HCT116 (cell line): ENCODE results near the gene FAM193A. TPM values are rescaled to one million over a fixed set of nuclear protein-coding genes. Genes with fewer than 3 reads are reported as not detected.

ENCODE experiments used
- ATAC-seq: fragments of 200-7000 bp; cut with Tn5 transposase; 2 replicates; pipeline ENCODE4 v1.9.1; 2020; ENCODE audit warnings: mild to moderate bottlenecking, moderate library complexity
- BruUV-seq: library from RNA; stranded (reverse); fragments of 400-500 nt; replicated peaks from 2 replicates; lab custom pipeline; 2021; lab: Mats Ljungman, UMichigan
- CTCF ChIA-PET: fragments of 300-600 bp; sonication (Branson Sonifier 250); formaldehyde crosslinking; loops from one replicate; lab custom pipeline; 2021; ENCODE audit warnings: antibody characterized with exemption; lab: Charles Lee
- POLR2A ChIA-PET: fragments of 300-600, 350-600 bp; sonication (Branson Sonifier 250); formaldehyde crosslinking; loops from one replicate; lab custom pipeline; 2021; ENCODE audit warnings: antibody characterized with exemption; lab: Charles Lee
- RAD21 ChIA-PET, 2 experiments: fragments of 300-600 bp; sonication (Branson Sonifier 250); formaldehyde crosslinking; loops; one replicate each; lab custom pipeline; 2023; ENCODE audit warnings: low total read pairs in 2 of 2; ENCODE audit not compliant: uncharacterized antibody in 2 of 2, unreplicated experiment in 2 of 2, low non-redundant PET in 1 of 2; lab: Charles Lee
- DNase-seq: peaks from one replicate; pipeline ENCODE4 v3.0.0-alpha.2; 2010; ENCODE audit warnings: low read depth, low spot score
- H2AFZ ChIP-seq: fragments of 200-600 bp; shearing (Covaris generic), sonication (generic); 2 replicates; pipeline ENCODE4 v1.6.1; 2017; ENCODE audit warnings: low read depth, mixed run types, mixed read lengths, antibody characterized with exemption, low read length; ENCODE audit not compliant: poor library complexity, severe bottlenecking
- H3K27ac ChIP-seq: 2 replicates; pipeline ENCODE4 v1.5.1; 2012; ENCODE audit warnings: low read depth, low read length
- H3K27me3 ChIP-seq: fragments of 200-600 bp; sonication (generic); 2 replicates; pipeline ENCODE4 v1.6.1; 2016; ENCODE audit warnings: mixed run types, low read length, mixed read lengths; ENCODE audit not compliant: insufficient read depth
- H3K36me3 ChIP-seq, 2 experiments: fragments of 200-500 bp in 1 of 2; fragments of 200-600 bp in 1 of 2; sonication (Bioruptor generic) in 1 of 2; sonication (generic) in 1 of 2; 2 replicates each; pipeline versions ENCODE4 v1.5.1 to v1.6.1; 2014 to 2016; ENCODE audit warnings: low read length in 2 of 2, inconsistent platforms in 1 of 2, mixed read lengths in 1 of 2, mixed run types in 1 of 2; ENCODE audit not compliant: insufficient read depth in 2 of 2, control insufficient read depth in 1 of 2
- H3K4me1 ChIP-seq, 2 experiments: fragments of 200-600 bp in 1 of 2; sonication (generic) in 1 of 2; 2 replicates each; pipeline versions ENCODE4 v1.5.1 to v1.6.1; 2012 to 2017; ENCODE audit warnings: low read length in 2 of 2, inconsistent platforms in 1 of 2, mild to moderate bottlenecking in 1 of 2, mixed read lengths in 1 of 2, mixed run types in 1 of 2, moderate library complexity in 1 of 2; ENCODE audit not compliant: insufficient read depth in 2 of 2, control insufficient read depth in 1 of 2
- H3K4me2 ChIP-seq: fragments of 200-600 bp; sonication (generic); 2 replicates; pipeline ENCODE4 v1.6.1; 2017; ENCODE audit warnings: mixed run types, low read length, mixed read lengths
- H3K4me3 ChIP-seq, 2 experiments: fragments of 200-600 bp in 1 of 2; sonication (generic) in 1 of 2; replicated peaks in 1 of 2; 2 replicates each; pipeline ENCODE4 v1.5.1; 2011 to 2016; ENCODE audit warnings: low read length in 2 of 2, control low read depth in 1 of 2, low read depth in 1 of 2, mild to moderate bottlenecking in 1 of 2, mixed read lengths in 1 of 2, mixed run types in 1 of 2
- H3K79me2 ChIP-seq: fragments of 200-600 bp; sonication (generic); 2 replicates; pipeline ENCODE4 v1.6.1; 2017; ENCODE audit warnings: mild to moderate bottlenecking, mixed run types, low read length, moderate library complexity, mixed read lengths; ENCODE audit not compliant: insufficient read depth
- H3K9ac ChIP-seq: fragments of 200-600 bp; sonication (generic); 2 replicates; pipeline ENCODE4 v1.6.1; 2016; ENCODE audit warnings: low read length, mixed read lengths
- H3K9me2 ChIP-seq: fragments of 200-600 bp; sonication (generic), shearing (Covaris generic); 2 replicates; pipeline ENCODE4 v1.6.1; 2017; ENCODE audit warnings: mixed run types, mild to moderate bottlenecking, moderate library complexity; ENCODE audit not compliant: insufficient read depth
- H3K9me3 ChIP-seq, 2 experiments: fragments of 200-500 bp in 1 of 2; fragments of 200-600 bp in 1 of 2; sonication (Bioruptor generic) in 1 of 2; sonication (generic) in 1 of 2; 2 replicates each; pipeline ENCODE4 v1.6.1; 2014 to 2017; ENCODE audit warnings: low read length in 2 of 2, mixed read lengths in 2 of 2, inconsistent platforms in 1 of 2, low read depth in 1 of 2, mild to moderate bottlenecking in 1 of 2, mixed run types in 1 of 2, moderate library complexity in 1 of 2; ENCODE audit not compliant: control insufficient read depth in 1 of 2, insufficient read depth in 1 of 2
- H4K20me1 ChIP-seq: fragments of 200-600 bp; sonication (generic), shearing (Covaris generic); 2 replicates; pipeline ENCODE4 v1.6.1; 2017; ENCODE audit warnings: mixed run types, mild to moderate bottlenecking, moderate library complexity; ENCODE audit not compliant: insufficient read depth
- CEBPB ChIP-seq: IDR thresholded peaks from 2 replicates; pipeline ENCODE4 v1.6.1; 2012; ENCODE audit warnings: low read depth
- EGR1 ChIP-seq: IDR thresholded peaks from 2 replicates; pipeline ENCODE4 v1.6.1; 2012; ENCODE audit warnings: low read depth
- EZH2 ChIP-seq: fragments of 200-600 bp; sonication (generic); IDR thresholded peaks from 2 replicates; pipeline ENCODE4 v1.6.1; 2017; ENCODE audit warnings: antibody characterized with exemption, mixed run types
- EZH2phosphoT487 ChIP-seq: fragments of 200-600 bp; IDR thresholded peaks from 2 replicates; pipeline ENCODE4 v1.6.1; 2018; ENCODE audit warnings: antibody characterized with exemption, borderline replicate concordance
- JUND ChIP-seq: IDR thresholded peaks from 2 replicates; pipeline ENCODE4 v1.6.1; 2012
- POLR2A ChIP-seq: IDR thresholded peaks from 2 replicates; pipeline ENCODE4 v1.7.0; 2011; ENCODE audit warnings: borderline replicate concordance; ENCODE audit not compliant: insufficient read depth, insufficient read length; ENCODE audit errors: extremely low read depth
- POLR2AphosphoS5 ChIP-seq: IDR thresholded peaks from 2 replicates; pipeline ENCODE4 v1.6.1; 2011; ENCODE audit warnings: mild to moderate bottlenecking, low read depth, low read length, moderate library complexity
- RAD21 ChIP-seq: IDR thresholded peaks from 2 replicates; pipeline ENCODE4 v1.6.1; 2012; ENCODE audit warnings: low read depth, mild to moderate bottlenecking
- SRF ChIP-seq: IDR thresholded peaks from 2 replicates; pipeline ENCODE4 v1.6.1; 2012; ENCODE audit warnings: low read depth
- TCF7L2 ChIP-seq: IDR thresholded peaks from 2 replicates; pipeline ENCODE4 v1.7.0; 2011; ENCODE audit warnings: borderline replicate concordance, inconsistent platforms; ENCODE audit not compliant: insufficient read depth, insufficient read length; ENCODE audit errors: extremely low read depth
- YY1 ChIP-seq: IDR thresholded peaks from 2 replicates; pipeline ENCODE4 v1.6.1; 2011; ENCODE audit warnings: low read length, low read depth, moderate library complexity, mild to moderate bottlenecking; ENCODE audit not compliant: insufficient replicate concordance; ENCODE audit errors: extremely low read depth
- ZFX ChIP-seq: fragments of 450-650 bp; IDR thresholded peaks from 2 replicates; pipeline ENCODE4 v1.6.1; 2017
- ZNF274 ChIP-seq: fragments of 200-500 bp; sonication (Bioruptor generic); IDR thresholded peaks from 2 replicates; pipeline ENCODE4 v1.6.1; 2014; ENCODE audit warnings: mild to moderate bottlenecking, low read depth, low read length, inconsistent platforms
- intact Hi-C: fragments of 100-400 bp; cut with micrococcal nuclease; formaldehyde crosslinking; loops from 2 replicates; pipeline ENCODE4 v1.10.0; 2022
- total RNA-seq: library from RNA; stranded (reverse); gene quantifications from one replicate; pipeline ENCODE4 v1.2.1, GENCODE V29; 2021; ENCODE audit not compliant: unreplicated experiment
- TF ChIP-seq, protein P1 (sequence below), 3 experiments: fragments of 200-600 bp in 1 of 3; sonication (generic) in 1 of 3; IDR thresholded peaks in 2 of 3; conservative IDR thresholded peaks in 1 of 3; 2 replicates each; pipeline ENCODE4 v1.5.1; 2012 to 2017; ENCODE audit warnings: low read depth in 2 of 3, low read length in 2 of 3, antibody characterized with exemption in 1 of 3, borderline replicate concordance in 1 of 3, control low read depth in 1 of 3, mild to moderate bottlenecking in 1 of 3, mixed read lengths in 1 of 3, mixed run types in 1 of 3, moderate library complexity in 1 of 3; ENCODE audit not compliant: insufficient read depth in 1 of 3
- TF ChIP-seq, protein P2 (sequence below): IDR thresholded peaks from 2 replicates; pipeline ENCODE4 v1.6.1; 2011; ENCODE audit warnings: mild to moderate bottlenecking, low read length, moderate library complexity; ENCODE audit not compliant: insufficient replicate concordance; ENCODE audit errors: extremely low read depth
- TF ChIP-seq, protein P3 (sequence below): IDR thresholded peaks from 2 replicates; pipeline ENCODE4 v1.6.1; 2012
- TF ChIP-seq, protein P4 (sequence below): IDR thresholded peaks from 2 replicates; pipeline ENCODE4 v1.6.1; 2012
- TF ChIP-seq, protein P5 (sequence below): IDR thresholded peaks from 2 replicates; pipeline ENCODE4 v1.6.1; 2012; ENCODE audit warnings: low read depth

The FAM193A gene
- total RNA-seq, 1 experiment from 2014 or later, result 15.7 TPM

DNA sequence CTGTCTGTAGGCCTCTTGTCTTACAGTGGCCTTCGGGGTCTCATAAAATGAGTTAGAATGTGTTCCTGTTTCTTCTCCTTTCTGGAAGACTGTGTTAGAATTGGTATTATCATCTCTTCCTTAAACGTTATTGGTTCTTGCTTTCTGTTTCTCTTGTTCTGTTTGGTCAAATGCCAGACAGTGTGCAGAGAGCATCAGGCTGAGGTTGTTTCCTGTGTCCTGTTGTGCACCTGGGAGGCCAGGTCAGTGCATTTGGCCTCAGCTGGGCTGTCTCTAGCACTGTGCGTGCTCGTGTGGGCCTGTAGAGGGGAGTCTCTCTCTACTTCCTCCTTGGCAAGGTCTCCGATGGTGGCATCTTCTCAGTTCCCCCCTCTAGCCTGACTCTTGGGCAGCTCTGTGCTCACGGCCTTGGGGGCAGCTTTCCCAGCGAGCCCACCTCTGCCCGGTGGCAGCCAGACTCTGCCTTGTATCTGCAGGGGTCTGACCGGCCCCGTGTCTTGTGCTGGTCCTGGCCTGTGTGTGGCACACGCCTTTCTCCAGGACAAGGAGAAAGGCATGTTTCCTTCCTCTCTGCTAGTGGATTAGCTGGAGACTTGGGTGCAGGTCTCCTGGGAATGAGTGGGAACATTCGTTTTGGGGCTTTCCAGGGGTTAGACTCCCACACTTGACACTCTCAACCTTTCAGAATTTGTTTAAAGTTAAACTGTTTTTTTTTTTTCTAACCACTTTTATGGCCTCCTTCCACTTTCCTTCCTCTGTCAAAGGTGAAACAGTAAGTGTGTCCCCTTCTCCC, 62.3 kb downstream of the FAM193A start:
- H3K9ac ChIP-seq, result no peak overlapping the region
- no TSS peak for BruUV-seq

More for the DNA sequence above, 62.3 kb downstream of the FAM193A start:
- intact Hi-C loops, result no loop called here
- peaks cover 0 to 25% of the 10 kb centered on the region in 2 experiments; a peak in 2 of 4 replicates for H3K4me1 ChIP-seq
- RAD21 ChIA-PET, result no interaction called here
- H4K20me1 ChIP-seq, result no peaks in the 10 kb centered on the region
- DNase-seq, result no peak
- H3K27ac ChIP-seq, result no peak overlapping the region; the same call in 1 of the 2 replicates
- H3K4me3 ChIP-seq, result no peak overlapping the region
- no peaks in the 10 kb centered on the region for H3K9me3 ChIP-seq
- no peaks in the 10 kb centered on the region for H3K36me3 ChIP-seq
- H2AFZ ChIP-seq, result no peak overlapping the region
- TF ChIP-seq ZNF274 (no peak), ZFX (no peak), SRF (no peak), EGR1 (no peak), EZH2phosphoT487 (no peak), CEBPB (no peak), YY1 (no peak), POLR2A (no peak), JUND (no peak), EZH2 (no peak), RAD21 (no peak), TCF7L2 (no peak), POLR2AphosphoS5 (no peak)
- TF ChIP-seq, protein P1, sequence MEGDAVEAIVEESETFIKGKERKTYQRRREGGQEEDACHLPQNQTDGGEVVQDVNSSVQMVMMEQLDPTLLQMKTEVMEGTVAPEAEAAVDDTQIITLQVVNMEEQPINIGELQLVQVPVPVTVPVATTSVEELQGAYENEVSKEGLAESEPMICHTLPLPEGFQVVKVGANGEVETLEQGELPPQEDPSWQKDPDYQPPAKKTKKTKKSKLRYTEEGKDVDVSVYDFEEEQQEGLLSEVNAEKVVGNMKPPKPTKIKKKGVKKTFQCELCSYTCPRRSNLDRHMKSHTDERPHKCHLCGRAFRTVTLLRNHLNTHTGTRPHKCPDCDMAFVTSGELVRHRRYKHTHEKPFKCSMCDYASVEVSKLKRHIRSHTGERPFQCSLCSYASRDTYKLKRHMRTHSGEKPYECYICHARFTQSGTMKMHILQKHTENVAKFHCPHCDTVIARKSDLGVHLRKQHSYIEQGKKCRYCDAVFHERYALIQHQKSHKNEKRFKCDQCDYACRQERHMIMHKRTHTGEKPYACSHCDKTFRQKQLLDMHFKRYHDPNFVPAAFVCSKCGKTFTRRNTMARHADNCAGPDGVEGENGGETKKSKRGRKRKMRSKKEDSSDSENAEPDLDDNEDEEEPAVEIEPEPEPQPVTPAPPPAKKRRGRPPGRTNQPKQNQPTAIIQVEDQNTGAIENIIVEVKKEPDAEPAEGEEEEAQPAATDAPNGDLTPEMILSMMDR (IDR thresholded peaks at IDR 0.05 in 2 of 3, conservative IDR thresholded peaks at IDR 0.05 in 1 of 3; ENCODE audit: borderline replicate concordance in 1 of 3, insufficient read depth in 1 of 3, low read depth in 2 of 3, low read length in 2 of 3), result no peak
- TF ChIP-seq, protein P2, sequence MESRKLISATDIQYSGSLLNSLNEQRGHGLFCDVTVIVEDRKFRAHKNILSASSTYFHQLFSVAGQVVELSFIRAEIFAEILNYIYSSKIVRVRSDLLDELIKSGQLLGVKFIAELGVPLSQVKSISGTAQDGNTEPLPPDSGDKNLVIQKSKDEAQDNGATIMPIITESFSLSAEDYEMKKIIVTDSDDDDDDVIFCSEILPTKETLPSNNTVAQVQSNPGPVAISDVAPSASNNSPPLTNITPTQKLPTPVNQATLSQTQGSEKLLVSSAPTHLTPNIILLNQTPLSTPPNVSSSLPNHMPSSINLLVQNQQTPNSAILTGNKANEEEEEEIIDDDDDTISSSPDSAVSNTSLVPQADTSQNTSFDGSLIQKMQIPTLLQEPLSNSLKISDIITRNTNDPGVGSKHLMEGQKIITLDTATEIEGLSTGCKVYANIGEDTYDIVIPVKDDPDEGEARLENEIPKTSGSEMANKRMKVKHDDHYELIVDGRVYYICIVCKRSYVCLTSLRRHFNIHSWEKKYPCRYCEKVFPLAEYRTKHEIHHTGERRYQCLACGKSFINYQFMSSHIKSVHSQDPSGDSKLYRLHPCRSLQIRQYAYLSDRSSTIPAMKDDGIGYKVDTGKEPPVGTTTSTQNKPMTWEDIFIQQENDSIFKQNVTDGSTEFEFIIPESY, result no peak
- TF ChIP-seq, protein P3, sequence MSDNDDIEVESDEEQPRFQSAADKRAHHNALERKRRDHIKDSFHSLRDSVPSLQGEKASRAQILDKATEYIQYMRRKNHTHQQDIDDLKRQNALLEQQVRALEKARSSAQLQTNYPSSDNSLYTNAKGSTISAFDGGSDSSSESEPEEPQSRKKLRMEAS, result no peak
- TF ChIP-seq, protein P4, sequence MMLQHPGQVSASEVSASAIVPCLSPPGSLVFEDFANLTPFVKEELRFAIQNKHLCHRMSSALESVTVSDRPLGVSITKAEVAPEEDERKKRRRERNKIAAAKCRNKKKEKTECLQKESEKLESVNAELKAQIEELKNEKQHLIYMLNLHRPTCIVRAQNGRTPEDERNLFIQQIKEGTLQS, result no peak
- TF ChIP-seq, protein P5, sequence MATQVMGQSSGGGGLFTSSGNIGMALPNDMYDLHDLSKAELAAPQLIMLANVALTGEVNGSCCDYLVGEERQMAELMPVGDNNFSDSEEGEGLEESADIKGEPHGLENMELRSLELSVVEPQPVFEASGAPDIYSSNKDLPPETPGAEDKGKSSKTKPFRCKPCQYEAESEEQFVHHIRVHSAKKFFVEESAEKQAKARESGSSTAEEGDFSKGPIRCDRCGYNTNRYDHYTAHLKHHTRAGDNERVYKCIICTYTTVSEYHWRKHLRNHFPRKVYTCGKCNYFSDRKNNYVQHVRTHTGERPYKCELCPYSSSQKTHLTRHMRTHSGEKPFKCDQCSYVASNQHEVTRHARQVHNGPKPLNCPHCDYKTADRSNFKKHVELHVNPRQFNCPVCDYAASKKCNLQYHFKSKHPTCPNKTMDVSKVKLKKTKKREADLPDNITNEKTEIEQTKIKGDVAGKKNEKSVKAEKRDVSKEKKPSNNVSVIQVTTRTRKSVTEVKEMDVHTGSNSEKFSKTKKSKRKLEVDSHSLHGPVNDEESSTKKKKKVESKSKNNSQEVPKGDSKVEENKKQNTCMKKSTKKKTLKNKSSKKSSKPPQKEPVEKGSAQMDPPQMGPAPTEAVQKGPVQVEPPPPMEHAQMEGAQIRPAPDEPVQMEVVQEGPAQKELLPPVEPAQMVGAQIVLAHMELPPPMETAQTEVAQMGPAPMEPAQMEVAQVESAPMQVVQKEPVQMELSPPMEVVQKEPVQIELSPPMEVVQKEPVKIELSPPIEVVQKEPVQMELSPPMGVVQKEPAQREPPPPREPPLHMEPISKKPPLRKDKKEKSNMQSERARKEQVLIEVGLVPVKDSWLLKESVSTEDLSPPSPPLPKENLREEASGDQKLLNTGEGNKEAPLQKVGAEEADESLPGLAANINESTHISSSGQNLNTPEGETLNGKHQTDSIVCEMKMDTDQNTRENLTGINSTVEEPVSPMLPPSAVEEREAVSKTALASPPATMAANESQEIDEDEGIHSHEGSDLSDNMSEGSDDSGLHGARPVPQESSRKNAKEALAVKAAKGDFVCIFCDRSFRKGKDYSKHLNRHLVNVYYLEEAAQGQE, result no peak
- TF ChIP-seq, all 23 proteins: peak for 0
- ATAC-seq, result peak; percentile 26; the same call in 1 of the 2 replicates
- H3K27me3 ChIP-seq, result no peaks in the 10 kb centered on the region
- peaks cover 93% of the 10 kb centered on the region for H3K79me2 ChIP-seq
- ChIA-PET POLR2A (no interaction called here), CTCF (no interaction called here)
- no peaks in the 10 kb centered on the region for H3K9me2 ChIP-seq
- no peak overlapping the region for H3K4me2 ChIP-seq
